Left hindlimb (tissue), 1 donor: ENCODE measurements around the gene GUCY2F.
A peak's percentile ranks its signal among the peaks of the same experiment; 100 is the strongest.

Experiments used
- DNase-seq: peaks from one replicate; pipeline ENCODE4 v3.0.0-alpha.2; 2018

Gene GUCY2F

DNA sequence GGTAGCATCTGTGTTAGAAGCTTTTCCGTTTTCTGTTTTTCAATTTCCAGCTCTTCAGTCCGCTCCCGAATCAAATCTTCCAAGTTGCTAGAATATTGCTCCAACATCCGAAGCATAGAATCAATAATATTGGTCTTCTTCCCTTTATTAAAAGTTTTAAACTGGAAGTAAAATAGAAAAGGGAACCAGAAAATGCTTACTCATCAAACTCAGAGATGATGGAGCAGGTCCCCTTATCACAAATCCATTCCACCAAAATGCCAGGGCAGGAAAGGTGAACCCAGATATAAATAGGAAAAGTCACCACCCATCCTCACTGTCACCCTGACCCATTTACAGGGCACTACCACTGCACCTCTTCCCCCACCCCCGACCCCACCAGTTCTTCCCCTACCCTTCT is 89.0 kb downstream of the GUCY2F start:
- no peak for DNase-seq

DNA sequence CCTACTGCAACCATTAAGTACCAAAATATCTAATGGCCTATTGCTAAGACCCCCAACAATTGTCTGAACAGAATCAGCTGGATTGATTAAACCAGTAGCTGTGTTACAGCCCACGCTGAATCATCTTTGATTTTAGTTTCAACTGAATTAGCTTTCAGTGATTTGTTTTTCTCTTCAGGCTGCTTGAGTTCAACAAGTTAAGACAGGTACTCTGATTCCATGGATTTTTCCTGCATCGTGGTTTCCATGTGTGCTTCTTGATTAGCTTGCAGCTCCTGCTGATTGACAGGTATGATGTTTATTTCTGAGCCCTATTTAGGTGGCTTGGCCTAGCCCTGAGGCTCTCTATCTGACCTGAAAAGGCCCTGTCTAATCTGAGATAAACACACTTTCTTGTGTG is 91.3 kb downstream of the GUCY2F start:
- DNase-seq: no peak

DNA sequence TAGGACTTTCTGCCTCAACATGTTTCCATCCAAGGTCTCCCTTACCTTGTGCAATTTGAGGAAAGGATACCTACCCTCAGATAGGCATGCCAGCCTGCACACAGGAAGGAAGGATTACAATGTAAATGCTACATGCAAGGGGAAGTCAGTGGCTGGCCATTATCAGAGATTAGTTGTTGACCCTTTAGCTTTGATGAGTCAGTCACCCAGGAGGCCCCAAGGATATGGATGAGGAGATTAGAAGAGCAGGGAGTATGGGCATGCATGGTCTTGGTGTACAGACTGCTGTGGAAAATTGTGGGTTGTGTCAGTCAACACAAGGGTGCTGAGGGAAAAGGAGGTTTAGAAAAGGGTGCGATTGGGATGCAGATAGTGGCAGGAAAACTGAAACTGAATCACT is 92.0 kb downstream of the GUCY2F start:
- no peak for DNase-seq

DNA sequence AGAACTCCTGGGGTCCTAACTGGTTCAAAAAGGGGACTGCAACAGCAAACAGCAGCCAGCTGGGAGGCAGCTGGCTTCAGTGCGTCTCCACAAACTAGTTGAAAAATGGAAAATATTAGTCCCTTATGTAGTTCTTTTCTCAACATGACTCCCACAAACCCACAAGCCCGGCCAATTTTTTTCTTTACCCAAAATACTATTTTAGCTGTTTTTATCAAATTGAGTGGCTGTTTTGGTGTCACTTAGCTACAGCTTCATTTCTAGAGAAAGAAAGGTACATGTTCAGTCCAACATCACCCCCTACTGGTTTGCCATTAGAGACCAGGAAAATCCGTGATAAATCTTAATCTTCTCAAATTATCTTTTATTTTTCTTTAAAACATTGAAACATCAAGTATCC is 97.2 kb downstream of the GUCY2F start:
- DNase-seq: no peak

GRCh38 chrX:109382332-109382731 is 99.6 kb downstream of the GUCY2F start:
- no peak for DNase-seq

- no peak for DNase-seq
These were observed 103.6 kb downstream of the GUCY2F start for GRCh38 chrX:109378281-109378680.

GRCh38 chrX:109374262-109374960 is 107.5 kb downstream of the GUCY2F start:
- DNase-seq: no peak

DNA sequence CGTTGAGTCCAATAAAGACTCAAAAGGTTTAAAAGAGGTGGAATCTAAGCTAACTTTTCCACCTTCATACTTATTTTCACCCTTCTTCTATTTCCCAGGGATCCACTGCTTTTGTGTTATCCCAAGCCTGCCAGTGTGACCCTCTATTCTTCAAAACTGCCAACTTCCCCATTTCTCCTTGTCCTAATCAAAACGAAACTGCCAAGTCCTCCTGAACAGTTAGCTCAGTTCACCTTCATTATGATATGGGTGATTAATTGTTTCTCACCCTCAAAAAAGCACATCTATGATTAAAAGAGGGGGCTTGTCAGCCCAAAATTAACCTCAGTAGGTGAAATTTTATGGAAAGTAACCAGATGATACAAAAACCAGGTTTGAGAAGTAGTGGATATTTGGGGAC is 108.4 kb downstream of the GUCY2F start:
- no peak for DNase-seq

DNA sequence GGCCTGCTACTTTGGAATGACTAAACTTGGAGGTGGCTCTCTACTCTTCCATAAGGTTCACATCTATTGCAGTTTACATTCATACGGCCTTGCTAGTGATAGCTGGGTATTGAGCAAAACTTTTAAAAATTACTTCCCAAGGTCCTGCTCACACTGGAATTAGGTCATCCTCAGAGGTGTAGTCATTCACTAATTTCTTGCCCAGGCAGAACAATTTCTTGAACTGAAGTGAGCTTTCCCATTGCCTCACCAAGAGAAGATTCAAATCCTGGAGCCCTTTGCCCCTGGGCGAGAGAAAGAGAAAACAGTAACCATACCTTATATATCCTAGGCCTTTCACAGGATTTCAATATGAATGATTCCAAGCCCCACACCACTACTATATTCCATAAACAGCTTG is 109.2 kb downstream of the GUCY2F start:
- DNase-seq: no peak

- DNase-seq: no peak
These were observed 109.6 kb downstream of the GUCY2F start for GRCh38 chrX:109372291-109372690.

DNA sequence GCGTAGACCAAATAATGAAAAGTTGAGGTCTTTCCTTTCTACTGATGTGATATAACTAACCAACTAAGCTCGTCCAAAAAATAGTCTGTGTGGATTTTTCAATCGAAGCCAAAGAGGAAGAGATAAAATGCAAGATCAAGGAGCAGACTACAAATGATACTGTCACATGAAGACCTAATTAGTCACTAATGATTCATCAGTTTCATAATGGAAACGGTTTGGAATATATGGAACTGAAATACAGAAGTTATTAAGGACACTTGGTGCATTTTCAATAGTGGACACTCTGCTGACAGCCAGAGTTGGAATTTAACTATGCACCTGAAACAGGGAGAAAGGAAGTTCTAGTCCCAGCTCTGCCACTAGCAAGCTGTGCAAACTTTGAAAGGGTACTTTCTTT is 119.8 kb downstream of the GUCY2F start:
- no peak for DNase-seq

GRCh38 chrX:109360301-109360700 is 121.6 kb downstream of the GUCY2F start:
- no peak for DNase-seq

- DNase-seq: no peak
These were observed 124.2 kb downstream of the GUCY2F start for GRCh38 chrX:109357706-109358105.

- DNase-seq: no peak
These were observed 125.2 kb downstream of the GUCY2F start for GRCh38 chrX:109356684-109357083.

DNA sequence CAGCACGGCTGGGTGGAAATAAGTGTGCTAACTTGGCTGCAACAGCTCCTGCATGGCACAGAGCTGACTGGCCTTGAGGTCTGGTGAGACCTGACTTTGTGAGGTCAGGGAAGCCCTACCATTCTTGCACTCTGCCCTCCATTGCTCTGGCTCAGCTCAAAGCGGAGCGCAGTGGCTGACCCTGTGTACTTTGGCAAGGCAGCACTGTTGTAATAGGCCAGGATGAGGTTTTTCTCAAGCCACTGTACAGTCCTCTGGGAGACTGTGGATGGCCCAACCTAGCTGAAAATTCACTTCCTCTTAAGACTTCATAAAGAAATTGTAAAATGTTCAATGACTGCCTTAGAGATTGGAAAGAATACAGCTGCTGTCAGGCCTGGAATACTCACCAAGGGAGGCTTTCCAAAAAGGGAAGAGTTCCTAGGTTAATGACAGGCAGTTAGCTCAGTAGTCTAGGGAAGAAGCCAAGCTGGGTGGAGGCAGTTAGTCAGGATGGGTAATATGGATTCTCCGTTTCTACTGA is 129.8 kb downstream of the GUCY2F start:
- peak; percentile 47 for DNase-seq

DNA sequence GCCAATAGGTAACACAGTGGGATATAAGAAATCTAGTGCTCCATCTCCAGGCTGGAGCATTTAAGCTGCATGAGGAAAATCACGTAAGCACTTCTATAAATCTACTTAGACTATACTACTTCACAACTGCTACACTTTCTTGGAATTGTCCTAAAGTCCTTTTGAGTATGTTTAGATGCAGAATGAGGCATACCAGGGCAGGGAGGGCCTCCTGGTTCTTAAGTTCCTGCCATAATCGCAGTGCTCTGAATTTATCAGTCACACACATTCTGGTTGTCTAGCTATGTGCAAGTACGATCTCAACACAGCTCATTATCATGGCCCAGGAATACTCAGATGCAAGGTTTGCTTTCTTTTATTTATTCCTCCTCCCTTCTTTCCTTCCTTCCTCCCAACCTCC is 130.3 kb downstream of the GUCY2F start:
- DNase-seq: no peak

- DNase-seq: no peak
These were observed 131.3 kb downstream of the GUCY2F start for GRCh38 chrX:109350551-109350950.

DNA sequence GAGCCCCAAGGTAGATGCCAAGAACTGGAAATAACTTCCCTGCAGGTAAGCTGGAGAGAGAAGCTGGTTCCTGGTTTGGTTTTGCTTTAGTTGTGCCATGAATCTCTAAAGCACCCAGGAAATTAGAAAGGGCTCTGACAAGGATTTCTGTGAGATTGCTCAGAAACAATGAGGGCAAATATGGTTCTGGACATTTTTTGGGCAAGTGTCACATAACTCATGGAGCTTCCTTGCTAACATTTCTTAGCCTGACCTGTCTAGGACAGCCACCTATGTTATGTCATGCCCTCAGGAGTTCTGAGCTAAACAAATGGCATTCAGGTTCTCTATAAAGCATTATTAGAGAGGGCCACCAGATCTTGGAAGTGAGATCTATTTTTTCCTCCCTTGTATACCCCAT is 131.8 kb downstream of the GUCY2F start:
- DNase-seq: no peak

DNA sequence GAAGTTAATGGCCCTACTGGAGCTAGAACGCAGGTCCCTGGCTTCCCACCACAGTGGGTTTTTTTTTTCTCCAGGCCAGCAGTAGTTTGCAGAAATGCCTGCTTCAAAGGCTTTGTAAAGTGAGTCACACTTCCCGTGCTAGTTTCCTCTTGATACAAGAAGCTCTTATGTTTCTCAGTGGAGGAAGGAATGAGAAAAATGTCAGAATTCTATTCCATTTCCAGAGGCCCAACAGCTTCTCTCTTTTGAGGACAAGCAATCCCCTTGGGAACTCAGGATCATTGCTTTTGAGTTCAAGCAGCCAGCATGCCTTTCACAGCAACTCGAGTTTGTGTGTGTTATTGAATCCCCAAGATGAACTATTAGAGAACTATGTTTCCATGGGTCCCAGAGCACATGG is 134.3 kb downstream of the GUCY2F start:
- no peak for DNase-seq

GRCh38 chrX:109346491-109346890 is 135.4 kb downstream of the GUCY2F start:
- no peak for DNase-seq

DNA sequence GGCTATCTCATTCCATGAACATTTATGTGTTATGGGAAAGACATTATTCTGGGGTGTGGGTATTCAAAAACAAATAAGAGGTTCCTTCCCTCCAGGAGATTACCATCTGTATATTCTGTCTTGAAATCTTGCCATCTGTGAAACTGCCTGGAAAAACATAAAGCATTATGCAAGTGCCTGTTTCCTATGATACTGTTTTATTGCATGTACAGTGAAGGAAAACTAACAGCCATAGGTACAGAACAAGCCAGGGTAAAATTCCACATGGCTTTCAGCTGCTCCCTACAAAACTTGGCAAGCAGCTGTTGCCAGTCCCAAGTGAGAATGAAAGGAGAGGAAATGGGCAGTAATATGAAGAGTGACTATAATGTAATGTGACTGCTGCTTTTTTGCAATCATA is 136.0 kb downstream of the GUCY2F start:
- DNase-seq: peak; percentile 33

DNA sequence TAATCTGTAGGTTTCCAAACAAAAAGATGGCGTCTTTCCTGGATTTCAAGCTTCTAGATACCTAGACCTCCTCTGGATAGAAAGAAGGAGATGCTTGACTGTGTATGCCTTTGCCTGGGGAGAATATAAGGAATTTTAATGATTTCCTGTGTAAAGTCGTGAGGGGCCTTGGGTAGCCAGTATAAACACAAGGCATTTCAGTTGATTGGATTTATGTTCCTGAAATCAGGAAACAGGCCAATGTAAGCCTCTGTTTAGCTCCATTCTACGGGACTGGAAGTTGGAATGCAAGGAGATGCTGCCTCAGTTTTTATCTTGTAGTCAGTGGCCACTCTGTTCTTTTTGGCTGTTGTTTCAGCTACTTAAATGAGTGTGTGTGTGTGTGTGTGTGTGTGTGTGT is 137.2 kb downstream of the GUCY2F start:
- DNase-seq: no peak

DNA sequence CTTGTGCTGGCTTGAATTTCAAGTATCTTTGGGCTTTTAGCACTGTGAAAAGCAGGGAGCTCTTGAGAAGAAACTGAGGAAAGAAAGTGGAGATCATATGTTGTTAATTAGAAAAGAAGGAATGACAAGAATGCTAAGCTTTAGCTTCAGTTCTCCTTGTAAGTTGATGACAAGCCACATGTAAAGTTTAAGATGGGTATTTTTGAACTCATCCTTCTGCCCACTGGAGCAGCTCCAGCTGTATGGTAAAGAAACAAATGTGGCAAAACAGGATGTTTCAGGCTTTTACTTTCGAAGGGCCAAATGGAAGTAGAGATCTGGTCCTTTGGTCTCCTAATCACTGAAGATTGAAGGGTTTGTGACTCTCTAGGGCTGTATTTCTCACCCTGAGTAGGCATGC is 137.8 kb downstream of the GUCY2F start:
- no peak for DNase-seq

GRCh38 chrX:109343671-109344070 is 138.2 kb downstream of the GUCY2F start:
- no peak for DNase-seq

DNA sequence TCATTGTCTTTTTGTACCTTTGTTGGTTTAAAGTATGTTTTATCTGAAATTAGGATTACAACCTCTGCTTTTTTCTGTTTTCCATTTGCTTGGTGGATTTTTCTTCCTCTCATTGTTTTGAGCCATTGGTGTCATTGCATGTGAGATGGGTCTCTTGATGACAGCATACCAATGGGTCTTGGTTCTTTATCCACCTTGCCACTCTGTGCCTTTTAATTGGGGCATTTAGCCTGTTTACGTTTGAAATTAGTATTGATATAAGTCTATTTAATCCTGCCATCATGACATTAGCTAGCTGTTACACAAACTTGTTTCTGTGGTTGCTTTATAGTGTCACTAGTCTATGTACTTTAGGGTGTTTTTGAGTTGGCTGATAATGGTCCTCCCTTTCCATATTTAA is 145.7 kb downstream of the GUCY2F start:
- DNase-seq: no peak
